OCI-LY7 (cell line): ENCODE data around the gene OR8B3. TPM values are rescaled to one million over a fixed set of nuclear protein-coding genes. Genes with fewer than 3 reads are reported as not detected.

Experiments used
- Bru-seq: library from RNA; stranded (reverse); fragments of 400-500 nt; gene quantifications from one replicate; lab custom pipeline; 2021; lab: Mats Ljungman, UMichigan
- BruChase-seq, 2 experiments: library from RNA; stranded (reverse); fragments of 400-500 nt; gene quantifications; one replicate each; lab custom pipeline; 2021; lab: Mats Ljungman, UMichigan
- BruUV-seq: library from RNA; stranded (reverse); fragments of 400-500 nt; replicated peaks from 2 replicates; lab custom pipeline; 2021; lab: Mats Ljungman, UMichigan
- CTCF ChIA-PET: fragments of 300-600 bp; sonication (Branson Sonifier 250); formaldehyde crosslinking; loops from one replicate; lab custom pipeline; 2022; ENCODE audit warnings: antibody characterized with exemption; ENCODE audit not compliant: unreplicated experiment; lab: Charles Lee
- POLR2A ChIA-PET: fragments of 300-600 bp; sonication (Branson Sonifier 250); formaldehyde crosslinking; loops from one replicate; lab custom pipeline; 2022; ENCODE audit warnings: antibody characterized with exemption; lab: Charles Lee
- DNase-seq: peaks from one replicate; pipeline ENCODE4 v3.0.0-alpha.2; 2015; ENCODE audit warnings: low spot score
- H2AFZ ChIP-seq: fragments of 200-600 bp; sonication (generic), shearing (Covaris generic); 2 replicates; pipeline ENCODE4 v1.6.1; 2014; ENCODE audit warnings: mild to moderate bottlenecking, antibody characterized with exemption, low read length, moderate library complexity
- H3K27ac ChIP-seq: fragments of 200-600 bp; sonication (generic); 2 replicates; pipeline ENCODE4 v1.5.1; 2014; ENCODE audit warnings: mixed run types, low read depth, mild to moderate bottlenecking, moderate library complexity, low read length, inconsistent platforms; ENCODE audit not compliant: poor library complexity, severe bottlenecking
- H3K36me3 ChIP-seq: fragments of 200-600 bp; sonication (generic); 2 replicates; pipeline ENCODE4 v1.6.1; 2014; ENCODE audit warnings: mild to moderate bottlenecking, antibody characterized with exemption, low read length, moderate library complexity, mixed read lengths; ENCODE audit not compliant: insufficient read depth
- H3K4me1 ChIP-seq: fragments of 200-600 bp; sonication (generic); 2 replicates; pipeline ENCODE4 v1.5.1; 2014; ENCODE audit warnings: mild to moderate bottlenecking, low read length; ENCODE audit not compliant: insufficient read depth, poor library complexity, severe bottlenecking
- H3K4me2 ChIP-seq: fragments of 200-600 bp; sonication (generic); 2 replicates; pipeline ENCODE4 v1.6.1; 2014; ENCODE audit warnings: mild to moderate bottlenecking, low read length
- H3K4me3 ChIP-seq: fragments of 200-600 bp; sonication (generic); 2 replicates; pipeline ENCODE4 v1.5.1; 2014; ENCODE audit warnings: mild to moderate bottlenecking, low read depth, low read length; ENCODE audit not compliant: poor library complexity, severe bottlenecking
- H3K79me2 ChIP-seq: fragments of 200-600 bp; sonication (generic); 2 replicates; pipeline ENCODE4 v1.6.1; 2016; ENCODE audit warnings: low read depth, mild to moderate bottlenecking, low read length, moderate library complexity, mixed read lengths; ENCODE audit not compliant: insufficient read depth
- H3K9me2 ChIP-seq: fragments of 200-600 bp; sonication (generic); 2 replicates; pipeline ENCODE4 v1.6.1; 2016; ENCODE audit warnings: mild to moderate bottlenecking, low read length, mixed read lengths; ENCODE audit not compliant: insufficient read depth
- H3K9me3 ChIP-seq: fragments of 200-600 bp; sonication (generic); 2 replicates; pipeline ENCODE4 v1.6.1; 2014; ENCODE audit warnings: mild to moderate bottlenecking, mixed run types, low read length, mixed read lengths
- H4K20me1 ChIP-seq: fragments of 200-600 bp; sonication (generic); 2 replicates; pipeline ENCODE4 v1.6.1; 2014; ENCODE audit warnings: mild to moderate bottlenecking, antibody characterized with exemption, low read length, moderate library complexity, mixed read lengths; ENCODE audit not compliant: insufficient read depth
- EZH2phosphoT487 ChIP-seq: fragments of 200-600 bp; sonication (generic); IDR thresholded peaks from 2 replicates; pipeline ENCODE4 v1.6.1; 2018; ENCODE audit warnings: low read depth, borderline replicate concordance, mild to moderate bottlenecking, mixed run types, antibody characterized with exemption, low read length, moderate library complexity, mixed read lengths
- intact Hi-C: fragments of 100-400 bp; cut with micrococcal nuclease; formaldehyde crosslinking; loops from one replicate; pipeline ENCODE4 v1.10.0; 2022; ENCODE audit not compliant: unreplicated experiment
- long read RNA-seq: library from polyadenylated mRNA; stranded (forward); transcript quantifications from one replicate; pipeline ENCODE4 v2.0.0, GENCODE V29; 2022
- total RNA-seq, 2 experiments: library from RNA; depleted of rRNA in 1 of 2; stranded (reverse); fragments of >200 nt in 1 of 2; shearing (Covaris generic) in 1 of 2; gene quantifications; 2 replicates each; pipeline ENCODE4 v1.2.3, GENCODE V29; 2014 to 2022
- TF ChIP-seq, protein P1 (sequence below): fragments of 200-600 bp; sonication (generic); conservative IDR thresholded peaks from 2 replicates; pipeline ENCODE4 v1.5.1; 2014; ENCODE audit warnings: mild to moderate bottlenecking, antibody characterized with exemption, low read length, moderate library complexity, mixed read lengths

Gene OR8B3, protein sequence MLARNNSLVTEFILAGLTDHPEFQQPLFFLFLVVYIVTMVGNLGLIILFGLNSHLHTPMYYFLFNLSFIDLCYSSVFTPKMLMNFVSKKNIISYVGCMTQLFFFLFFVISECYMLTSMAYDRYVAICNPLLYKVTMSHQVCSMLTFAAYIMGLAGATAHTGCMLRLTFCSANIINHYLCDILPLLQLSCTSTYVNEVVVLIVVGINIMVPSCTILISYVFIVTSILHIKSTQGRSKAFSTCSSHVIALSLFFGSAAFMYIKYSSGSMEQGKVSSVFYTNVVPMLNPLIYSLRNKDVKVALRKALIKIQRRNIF
- not detected in 2 replicates for total RNA-seq (2014; rRNA removed; shearing (Covaris generic))
- total RNA-seq (2022) = not detected in 2 replicates
- Bru-seq, nascent RNA = not detected
- BruChase-seq, experiment 1, labeled RNA remaining after a 6-hour chase = not detected
- BruChase-seq, experiment 2, labeled RNA remaining after a 2-hour chase = not detected
- long read RNA-seq = 0 reads

DNA sequence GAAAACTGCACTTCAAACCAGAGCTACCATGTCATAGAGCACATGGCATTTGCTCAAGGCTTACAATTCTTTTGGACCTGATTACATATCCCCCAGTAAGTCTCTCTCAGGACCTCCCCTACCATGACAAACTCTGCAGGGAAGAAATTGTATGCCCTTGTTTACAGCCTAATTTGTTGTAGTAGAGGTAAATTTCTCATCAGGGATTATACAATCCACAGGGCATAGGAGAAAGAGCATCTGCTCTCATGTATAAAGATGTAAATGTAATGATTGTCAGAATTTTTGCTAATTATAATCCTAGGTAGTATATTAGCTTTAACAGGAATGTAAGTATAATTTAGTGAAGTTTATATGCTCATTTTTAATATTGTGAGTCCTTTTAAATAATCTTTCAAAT lies at the start of gene OR8B3:
Gene OR8B3 (minus strand): TSS at position 101 of the 400 bp plus-strand sequence. CDS start 1,673 bp downstream, outside the sequence.
- ChIA-PET CTCF (no interaction called here), POLR2A (no interaction called here)
- no peaks in the 10 kb centered on the region for H3K9me2 ChIP-seq
- H3K79me2 ChIP-seq = no peaks in the 10 kb centered on the region
- H2AFZ ChIP-seq = no peak within 1 kb of the TSS
- DNase-seq = no peak
- H3K4me2 ChIP-seq = no peak within 1 kb of the TSS
- H3K4me3 ChIP-seq = no peak within 1 kb of the TSS
- H3K9me3 ChIP-seq = no peaks in the 10 kb centered on the region
- H3K4me1 ChIP-seq = no peaks in the 10 kb centered on the region
- no peak for TF ChIP-seq EZH2phosphoT487
- TF ChIP-seq, protein P1, sequence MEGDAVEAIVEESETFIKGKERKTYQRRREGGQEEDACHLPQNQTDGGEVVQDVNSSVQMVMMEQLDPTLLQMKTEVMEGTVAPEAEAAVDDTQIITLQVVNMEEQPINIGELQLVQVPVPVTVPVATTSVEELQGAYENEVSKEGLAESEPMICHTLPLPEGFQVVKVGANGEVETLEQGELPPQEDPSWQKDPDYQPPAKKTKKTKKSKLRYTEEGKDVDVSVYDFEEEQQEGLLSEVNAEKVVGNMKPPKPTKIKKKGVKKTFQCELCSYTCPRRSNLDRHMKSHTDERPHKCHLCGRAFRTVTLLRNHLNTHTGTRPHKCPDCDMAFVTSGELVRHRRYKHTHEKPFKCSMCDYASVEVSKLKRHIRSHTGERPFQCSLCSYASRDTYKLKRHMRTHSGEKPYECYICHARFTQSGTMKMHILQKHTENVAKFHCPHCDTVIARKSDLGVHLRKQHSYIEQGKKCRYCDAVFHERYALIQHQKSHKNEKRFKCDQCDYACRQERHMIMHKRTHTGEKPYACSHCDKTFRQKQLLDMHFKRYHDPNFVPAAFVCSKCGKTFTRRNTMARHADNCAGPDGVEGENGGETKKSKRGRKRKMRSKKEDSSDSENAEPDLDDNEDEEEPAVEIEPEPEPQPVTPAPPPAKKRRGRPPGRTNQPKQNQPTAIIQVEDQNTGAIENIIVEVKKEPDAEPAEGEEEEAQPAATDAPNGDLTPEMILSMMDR = no peak
- intact Hi-C loops = no loop called here
- no TSS peak for BruUV-seq
- H3K36me3 ChIP-seq = no peaks in the 10 kb centered on the region
- no peaks in the 10 kb centered on the region for H4K20me1 ChIP-seq
- no peak within 1 kb of the TSS for H3K27ac ChIP-seq

DNA sequence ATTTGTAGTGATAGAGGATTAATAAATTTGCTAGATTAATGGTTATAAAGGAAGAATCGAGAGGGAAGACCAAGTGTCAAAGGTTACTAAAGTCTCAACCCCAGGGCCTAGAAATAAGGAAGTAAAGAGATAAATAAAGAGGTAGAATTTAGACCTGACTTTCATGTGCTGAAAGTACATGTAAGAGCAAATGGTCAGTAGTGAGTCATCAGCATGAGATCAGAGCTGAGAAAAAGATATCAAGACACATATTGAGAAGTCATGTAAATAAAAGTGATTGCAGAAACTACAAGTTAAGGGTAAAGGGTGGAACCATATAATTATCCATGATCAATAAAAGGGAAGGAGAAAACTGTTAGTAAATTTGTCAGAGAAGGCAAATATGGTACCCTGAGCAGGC lies 48.1 kb upstream of the OR8B3 start:
- Histone ChIP-seq H3K9me2 (no peaks in the 10 kb centered on the region), H4K20me1 (no peaks in the 10 kb centered on the region), H3K4me1 (no peaks in the 10 kb centered on the region), H3K79me2 (no peaks in the 10 kb centered on the region), H3K27ac (no peak overlapping the region), H3K36me3 (no peaks in the 10 kb centered on the region), H3K4me2 (no peak overlapping the region), H2AFZ (no peak overlapping the region), H3K4me3 (no peak overlapping the region), H3K9me3 (no peaks in the 10 kb centered on the region)
- no peak for DNase-seq
- no peak for TF ChIP-seq EZH2phosphoT487
- TF ChIP-seq, protein P1 = no peak
- ChIA-PET POLR2A (interaction anchor here (1.0 kb wide), 1 partner anchor 78 kb away, joined by 3 read pairs; no protein-coding TSS in a partner anchor), CTCF (no interaction called here)
- no TSS peak for BruUV-seq
- intact Hi-C loops = no loop called here

DNA sequence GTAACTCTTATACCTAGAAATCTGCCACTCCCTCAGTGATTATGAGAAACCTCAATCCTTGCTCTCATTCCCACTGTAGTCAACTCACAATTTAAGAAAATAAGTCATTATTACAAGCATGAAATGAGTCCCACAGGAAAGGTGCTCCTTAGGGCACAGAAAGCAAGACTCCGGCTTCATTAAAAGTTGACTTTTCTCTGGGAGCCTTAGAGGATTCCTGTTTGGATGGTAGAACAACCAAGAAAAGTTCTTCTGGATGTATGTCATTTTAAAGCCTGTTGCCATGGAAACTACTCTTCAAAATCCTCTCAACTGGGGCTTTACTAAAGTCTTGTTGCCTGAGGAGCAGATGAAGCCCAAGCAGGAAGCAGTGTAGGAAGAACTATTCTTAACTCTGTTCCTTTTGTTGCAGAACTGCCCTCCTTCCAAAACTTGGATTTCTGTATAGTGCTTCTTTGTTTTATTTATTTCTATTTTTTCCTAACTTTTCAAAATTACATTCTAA lies 46.9 kb upstream of the OR8B3 start, which contains the start of gene OR8B8:
Gene OR8B8 (minus strand): TSS at position 51 of the 505 bp plus-strand sequence. CDS start 4,611 bp downstream, outside the sequence.
- H3K4me3 ChIP-seq = no peak within 1 kb of the TSS
- H3K4me2 ChIP-seq = no peak within 1 kb of the TSS
- CTCF ChIA-PET = no interaction called here
- BruUV-seq = no TSS peak
- no peaks in the 10 kb centered on the region for H4K20me1 ChIP-seq
- intact Hi-C loops = no loop called here
- POLR2A ChIA-PET = no interaction called here
- no peak for DNase-seq
- no peaks in the 10 kb centered on the region for H3K4me1 ChIP-seq
- no peaks in the 10 kb centered on the region for H3K9me2 ChIP-seq
- H2AFZ ChIP-seq = no peak within 1 kb of the TSS
- no peaks in the 10 kb centered on the region for H3K79me2 ChIP-seq
- no peak for TF ChIP-seq EZH2phosphoT487
- TF ChIP-seq, protein P1 = no peak
- no peak within 1 kb of the TSS for H3K27ac ChIP-seq
- no peaks in the 10 kb centered on the region for H3K36me3 ChIP-seq
- H3K9me3 ChIP-seq = no peaks in the 10 kb centered on the region
